H9 (cell line): Measurements from ENCODE around the gene SPTAN1. TPM values are rescaled to one million over a fixed set of nuclear protein-coding genes. Genes with fewer than 3 reads are reported as not detected.

Source experiments
- DNase-seq: peaks from one replicate; pipeline ENCODE4 v3.0.0-alpha.2; 2017
- H2AFZ ChIP-seq: one replicate; pipeline ENCODE4 v1.6.1; 2013; ENCODE audit warnings: mild to moderate bottlenecking, low read length, control low read depth, moderate library complexity
- H2AK5ac ChIP-seq: 2 replicates; pipeline ENCODE4 v1.6.1; 2013; ENCODE audit warnings: low read length, control low read depth, mixed read lengths; ENCODE audit not compliant: insufficient read length
- H2BK120ac ChIP-seq: one replicate; pipeline ENCODE4 v1.6.1; 2013; ENCODE audit warnings: low read depth, mild to moderate bottlenecking, low read length, control low read depth, inconsistent platforms; ENCODE audit not compliant: poor library complexity, severe bottlenecking
- H2BK12ac ChIP-seq: 2 replicates; pipeline ENCODE4 v1.6.1; 2013; ENCODE audit warnings: low read length, control low read depth, mixed read lengths, low read depth; ENCODE audit not compliant: insufficient read length
- H2BK15ac ChIP-seq: 2 replicates; pipeline ENCODE4 v1.6.1; 2013; ENCODE audit warnings: low read depth, low read length, control low read depth
- H2BK20ac ChIP-seq: one replicate; pipeline ENCODE4 v1.6.1; 2013; ENCODE audit warnings: low read depth, mild to moderate bottlenecking, low read length, control low read depth, inconsistent platforms; ENCODE audit not compliant: poor library complexity, severe bottlenecking
- H2BK5ac ChIP-seq: 2 replicates; pipeline ENCODE4 v1.6.1; 2013; ENCODE audit warnings: low read length, control low read depth, mixed read lengths; ENCODE audit not compliant: insufficient read length
- H3K14ac ChIP-seq: 2 replicates; pipeline ENCODE4 v1.6.1; 2013; ENCODE audit warnings: low read length, control low read depth; ENCODE audit not compliant: insufficient read depth
- H3K18ac ChIP-seq: 2 replicates; pipeline ENCODE4 v1.6.1; 2013; ENCODE audit warnings: low read depth, mild to moderate bottlenecking, mixed read lengths, low read length, control low read depth; ENCODE audit not compliant: insufficient read length
- H3K23ac ChIP-seq: 2 replicates; pipeline ENCODE4 v1.6.1; 2013; ENCODE audit warnings: low read length, control low read depth, mixed read lengths, low read depth; ENCODE audit not compliant: insufficient read length
- H3K23me2 ChIP-seq: 2 replicates; pipeline ENCODE4 v1.6.1; 2013; ENCODE audit warnings: low read depth, mild to moderate bottlenecking, mixed read lengths, low read length, control low read depth; ENCODE audit not compliant: insufficient read length, poor library complexity, severe bottlenecking
- H3K27ac ChIP-seq: 2 replicates; pipeline ENCODE4 v1.5.1; 2013; ENCODE audit warnings: low read length, control low read depth, mixed read lengths, low read depth; ENCODE audit not compliant: insufficient read length
- H3K27me3 ChIP-seq: 2 replicates; pipeline ENCODE4 v1.6.1; 2013; ENCODE audit warnings: low read length, control low read depth, inconsistent platforms; ENCODE audit not compliant: insufficient read depth
- H3K4ac ChIP-seq: 2 replicates; pipeline ENCODE4 v1.6.1; 2013; ENCODE audit warnings: low read depth, mild to moderate bottlenecking, control low read depth, inconsistent platforms, low read length, moderate library complexity
- H3K4me1 ChIP-seq: 2 replicates; pipeline ENCODE4 v1.6.1; 2013; ENCODE audit warnings: low read length, control low read depth, inconsistent platforms; ENCODE audit not compliant: insufficient read depth
- H3K4me2 ChIP-seq: 2 replicates; pipeline ENCODE4 v1.6.1; 2013; ENCODE audit warnings: low read length, control low read depth, mixed read lengths; ENCODE audit not compliant: insufficient read length, insufficient read depth
- H3K56ac ChIP-seq: 2 replicates; pipeline ENCODE4 v1.6.1; 2013; ENCODE audit warnings: low read depth, mild to moderate bottlenecking, mixed read lengths, low read length, control low read depth; ENCODE audit not compliant: insufficient read length
- H3K79me1 ChIP-seq: 2 replicates; pipeline ENCODE4 v1.6.1; 2013; ENCODE audit warnings: low read depth, mild to moderate bottlenecking, moderate library complexity, low read length, control low read depth, inconsistent platforms; ENCODE audit not compliant: insufficient read depth, poor library complexity, severe bottlenecking
- H3K79me2 ChIP-seq: 2 replicates; pipeline ENCODE4 v1.6.1; 2013; ENCODE audit warnings: low read length, control low read depth, inconsistent platforms; ENCODE audit not compliant: insufficient read depth
- H3K9ac ChIP-seq: 2 replicates; pipeline ENCODE4 v1.6.1; 2013; ENCODE audit warnings: low read length, control low read depth, mixed read lengths; ENCODE audit not compliant: insufficient read length; ENCODE audit errors: extremely low read depth
- H3K9me3 ChIP-seq: one replicate; pipeline ENCODE4 v1.6.1; 2013; ENCODE audit warnings: low read depth, low read length, inconsistent platforms; ENCODE audit not compliant: control insufficient read depth
- H3T11ph ChIP-seq: one replicate; pipeline ENCODE4 v1.6.1; 2013; ENCODE audit warnings: mild to moderate bottlenecking, low read length, control low read depth, inconsistent platforms
- H4K20me1 ChIP-seq: one replicate; pipeline ENCODE4 v1.6.1; 2013; ENCODE audit not compliant: control insufficient read depth, insufficient read length, insufficient read depth
- H4K5ac ChIP-seq: 2 replicates; pipeline ENCODE4 v1.6.1; 2013; ENCODE audit warnings: low read depth, mild to moderate bottlenecking, mixed read lengths, low read length, control low read depth; ENCODE audit not compliant: insufficient read length
- H4K8ac ChIP-seq: replicated peaks from 2 replicates; pipeline ENCODE4 v1.6.1; 2013; ENCODE audit warnings: low read length, control low read depth, mixed read lengths, low read depth; ENCODE audit not compliant: insufficient read length
- H4K91ac ChIP-seq: 2 replicates; pipeline ENCODE4 v1.6.1; 2013; ENCODE audit warnings: low read depth, mild to moderate bottlenecking, moderate library complexity, mixed read lengths, low read length, control low read depth; ENCODE audit not compliant: insufficient read length
- H3K27ac Mint-ChIP-seq, 3 experiments: 2 replicates in 2 of 3; 3 replicates in 1 of 3; pipeline ENCODE4 v1.8.0; 2020 to 2021; ENCODE audit warnings: mixed read lengths in 3 of 3, mild to moderate bottlenecking in 1 of 3, moderate library complexity in 1 of 3
- H3K27me3 Mint-ChIP-seq: 2 replicates; pipeline ENCODE4 v1.8.0; 2021; ENCODE audit warnings: low read depth, mild to moderate bottlenecking, moderate library complexity, mixed read lengths
- H3K36me3 Mint-ChIP-seq, 3 experiments: 2 replicates in 2 of 3; 3 replicates in 1 of 3; pipeline ENCODE4 v1.8.0; 2020 to 2021; ENCODE audit warnings: low read depth in 3 of 3, mixed read lengths in 3 of 3; ENCODE audit not compliant: insufficient read depth in 1 of 3
- H3K4me1 Mint-ChIP-seq, 2 experiments: 2 replicates each; pipeline ENCODE4 v1.8.0; 2020; ENCODE audit warnings: mixed read lengths in 2 of 2
- H3K4me3 Mint-ChIP-seq, 2 experiments: 2 replicates in 1 of 2; 3 replicates in 1 of 2; pipeline ENCODE4 v1.8.0; 2020 to 2021; ENCODE audit warnings: mild to moderate bottlenecking in 2 of 2, mixed read lengths in 2 of 2, moderate library complexity in 1 of 2
- H3K9me3 Mint-ChIP-seq, 2 experiments: 2 replicates in 1 of 2; 3 replicates in 1 of 2; pipeline ENCODE4 v1.8.0; 2020; ENCODE audit warnings: mild to moderate bottlenecking in 2 of 2, mixed read lengths in 2 of 2, moderate library complexity in 1 of 2
- WGBS: extraction: QIAGEN DNeasy Blood & Tissue Kit; methylation state at CpG from one replicate; pipeline ENCODE4 v1.1.7; 2013; ENCODE audit warnings: missing lambda C conversion rate, low lambda C conversion rate, mixed read lengths; ENCODE audit not compliant: insufficient read length; ENCODE audit errors: extremely low coverage; 5-methylcytosine and 5-hydroxymethylcytosine counted together
- total RNA-seq: library from RNA; stranded (reverse); gene quantifications from 2 replicates; pipeline ENCODE4 v1.2.1, GENCODE V29; 2021
- TF ChIP-seq, protein P1 (sequence below): fragments of 200-600 bp; sonication (generic); conservative IDR thresholded peaks from 3 replicates; pipeline ENCODE4 v1.8.0; 2021; ENCODE audit warnings: antibody characterized with exemption, mild to moderate bottlenecking

SPTAN1 gene
- total RNA-seq, 1 experiment from 2014 or later: 213 TPM

DNA sequence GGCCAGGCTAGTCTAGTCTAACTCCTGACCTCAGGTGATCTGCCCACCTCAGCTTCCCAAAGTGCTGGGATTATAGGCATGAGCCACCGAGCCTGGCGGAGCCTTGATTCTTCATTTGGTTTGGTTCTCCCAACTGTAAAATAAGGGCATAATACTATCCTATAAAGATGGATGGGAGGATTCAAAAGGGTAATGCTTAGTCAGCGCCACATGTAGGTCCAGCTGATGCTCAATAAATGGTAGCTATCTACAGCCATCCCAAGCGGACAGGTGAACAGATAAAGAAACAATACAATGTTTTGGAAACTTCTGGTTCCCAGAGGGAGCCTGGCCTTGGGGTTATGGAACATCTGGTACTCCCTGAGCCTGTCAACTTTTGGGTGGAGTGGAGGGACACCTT lies 123.0 kb downstream of the SPTAN1 start:
- no peak overlapping the region for H2BK12ac ChIP-seq

More for the DNA sequence above, 123.0 kb downstream of the SPTAN1 start:
- Histone ChIP-seq H3K79me1 (no peaks in the 10 kb centered on the region), H3K4me2 (no peak overlapping the region), H3K23me2 (no peaks in the 10 kb centered on the region), H3K9ac (no peak overlapping the region), H2AK5ac (no peak overlapping the region), H3K4ac (no peak overlapping the region), H3K79me2 (no peaks in the 10 kb centered on the region), H3K14ac (no peak overlapping the region), H2BK5ac (no peak overlapping the region), H3K4me1 (no peaks in the 10 kb centered on the region), H3K27ac (no peak overlapping the region), H3T11ph (no peak overlapping the region), H4K91ac (no peak overlapping the region), H2BK120ac (no peak overlapping the region), H2BK20ac (no peak overlapping the region), H3K56ac (no peak overlapping the region), H2BK15ac (no peak overlapping the region), H3K23ac (no peak overlapping the region), H3K27me3 (no peaks in the 10 kb centered on the region), H2AFZ (no peak overlapping the region), H3K18ac (no peak overlapping the region), H3K9me3 (no peaks in the 10 kb centered on the region), H4K5ac (no peak overlapping the region), H4K8ac (no peak overlapping the region), H4K20me1 (no peaks in the 10 kb centered on the region)
- Mint-ChIP-seq H3K9me3 (no peaks in the 10 kb centered on the region), H3K27ac (no peak overlapping the region), H3K27me3 (no peaks in the 10 kb centered on the region), H3K4me1 (0 out of 4 replicates have a peak, but pooled peaks cover 0 to 3% of the 10 kb centered on the region in 2 experiments), H3K36me3 (no peaks in the 10 kb centered on the region), H3K4me3 (no peak overlapping the region)
- WGBS: no CpG with 5 or more reads among the region's 4 CpGs
- no peak for DNase-seq
- TF ChIP-seq, protein P1, sequence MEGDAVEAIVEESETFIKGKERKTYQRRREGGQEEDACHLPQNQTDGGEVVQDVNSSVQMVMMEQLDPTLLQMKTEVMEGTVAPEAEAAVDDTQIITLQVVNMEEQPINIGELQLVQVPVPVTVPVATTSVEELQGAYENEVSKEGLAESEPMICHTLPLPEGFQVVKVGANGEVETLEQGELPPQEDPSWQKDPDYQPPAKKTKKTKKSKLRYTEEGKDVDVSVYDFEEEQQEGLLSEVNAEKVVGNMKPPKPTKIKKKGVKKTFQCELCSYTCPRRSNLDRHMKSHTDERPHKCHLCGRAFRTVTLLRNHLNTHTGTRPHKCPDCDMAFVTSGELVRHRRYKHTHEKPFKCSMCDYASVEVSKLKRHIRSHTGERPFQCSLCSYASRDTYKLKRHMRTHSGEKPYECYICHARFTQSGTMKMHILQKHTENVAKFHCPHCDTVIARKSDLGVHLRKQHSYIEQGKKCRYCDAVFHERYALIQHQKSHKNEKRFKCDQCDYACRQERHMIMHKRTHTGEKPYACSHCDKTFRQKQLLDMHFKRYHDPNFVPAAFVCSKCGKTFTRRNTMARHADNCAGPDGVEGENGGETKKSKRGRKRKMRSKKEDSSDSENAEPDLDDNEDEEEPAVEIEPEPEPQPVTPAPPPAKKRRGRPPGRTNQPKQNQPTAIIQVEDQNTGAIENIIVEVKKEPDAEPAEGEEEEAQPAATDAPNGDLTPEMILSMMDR: no peak
